MM.1S (cell line): ENCODE measurements around the gene ZNF607.
"Not testable (repeated sequence)": the region's sequence is repeated elsewhere in the genome, so short reads cannot be mapped to it uniquely, and the experiment has no call there.

ENCODE experiments used
- DNase-seq: peaks from one replicate; pipeline ENCODE4 v3.0.0-alpha.2; 2015
- H2AFZ ChIP-seq: fragments of 300-600 bp; sonication (generic); 2 replicates; pipeline ENCODE4 v1.6.0; 2016; ENCODE audit warnings: antibody characterized with exemption, low read length
- H3F3A ChIP-seq: fragments of 300-600 bp; sonication (generic); 2 replicates; pipeline ENCODE4 v1.6.1; 2016; ENCODE audit warnings: mild to moderate bottlenecking, antibody characterized with exemption, low read length, moderate library complexity, mixed read lengths; ENCODE audit not compliant: insufficient read depth
- H3K27ac ChIP-seq: fragments of 300-600 bp; sonication (generic); 2 replicates; pipeline ENCODE4 v1.5.1; 2016; ENCODE audit warnings: mild to moderate bottlenecking, low read length
- H3K27me3 ChIP-seq: fragments of 300-600 bp; sonication (generic); replicated peaks from 2 replicates; pipeline ENCODE4 v1.6.0; 2016; ENCODE audit warnings: low read length; ENCODE audit not compliant: insufficient read depth
- H3K36me3 ChIP-seq: fragments of 300-600 bp; sonication (generic); replicated peaks from 2 replicates; pipeline ENCODE4 v1.6.1; 2016; ENCODE audit warnings: mild to moderate bottlenecking, low read length, mixed read lengths; ENCODE audit not compliant: insufficient read depth
- H3K4me1 ChIP-seq: fragments of 300-600 bp; sonication (generic); 2 replicates; pipeline ENCODE4 v1.6.1; 2016; ENCODE audit warnings: low read length, mixed read lengths
- H3K4me2 ChIP-seq: fragments of 300-600 bp; sonication (generic); 2 replicates; pipeline ENCODE4 v1.6.0; 2016; ENCODE audit warnings: low read depth, low read length
- H3K4me3 ChIP-seq: fragments of 300-600 bp; sonication (generic); 2 replicates; pipeline ENCODE4 v1.5.1; 2016; ENCODE audit warnings: low read length, mixed read lengths
- H3K79me2 ChIP-seq: fragments of 300-600 bp; sonication (generic); 2 replicates; pipeline ENCODE4 v1.6.1; 2016; ENCODE audit warnings: mixed run types, low read length, mixed read lengths
- H3K9ac ChIP-seq: fragments of 300-600 bp; sonication (generic); 2 replicates; pipeline ENCODE4 v1.6.1; 2016; ENCODE audit warnings: low read length, mixed read lengths
- H3K9me2 ChIP-seq: fragments of 300-600 bp; sonication (generic); replicated peaks from 2 replicates; pipeline ENCODE4 v1.6.1; 2016; ENCODE audit warnings: mild to moderate bottlenecking, low read length, mixed read lengths; ENCODE audit not compliant: insufficient read depth
- H3K9me3 ChIP-seq: fragments of 300-600 bp; sonication (generic); replicated peaks from 2 replicates; pipeline ENCODE4 v1.6.1; 2016; ENCODE audit warnings: mild to moderate bottlenecking, low read length, mixed read lengths; ENCODE audit not compliant: insufficient read depth
- H4K20me1 ChIP-seq: fragments of 300-600 bp; sonication (generic); 2 replicates; pipeline ENCODE4 v1.6.1; 2016; ENCODE audit warnings: mild to moderate bottlenecking, low read length, moderate library complexity, mixed read lengths; ENCODE audit not compliant: insufficient read depth
- CTCF ChIP-seq: fragments of 300-600 bp; sonication (generic); IDR thresholded peaks from 2 replicates; pipeline ENCODE4 v1.5.1; 2016; ENCODE audit warnings: antibody characterized with exemption, low read length, mixed read lengths
- EZH2 ChIP-seq: fragments of 300-600 bp; sonication (generic); optimal IDR thresholded peaks from 2 replicates; pipeline ENCODE3; 2017; ENCODE audit warnings: low read depth, mild to moderate bottlenecking, antibody characterized with exemption, low read length, mixed read lengths
- EZH2phosphoT487 ChIP-seq: fragments of 300-600 bp; sonication (generic); IDR thresholded peaks from 2 replicates; pipeline ENCODE4 v1.6.1; 2018; ENCODE audit warnings: antibody characterized with exemption, low read length

ZNF607 gene

GRCh38 chr19:37719111-37719926, at the start of gene ZNF607:
ZNF607 (minus strand) TSS chr19:37719761; CDS start chr19:37711618, 8,143 bp downstream.
- H3K79me2 ChIP-seq = no peaks in the 10 kb centered on the region
- H3K9ac ChIP-seq = peak within 1 kb of the TSS; percentile 77
- no peaks in the 10 kb centered on the region for H3K27me3 ChIP-seq
- no peaks in the 10 kb centered on the region for H3K9me3 ChIP-seq
- no peaks in the 10 kb centered on the region for H3K36me3 ChIP-seq
- peak within 1 kb of the TSS; percentile 98 for H2AFZ ChIP-seq
- peak; percentile 59 for TF ChIP-seq CTCF
- TF ChIP-seq EZH2phosphoT487 = no peak
- TF ChIP-seq EZH2 = no peak
- no peaks in the 10 kb centered on the region for H3K9me2 ChIP-seq
- no peaks in the 10 kb centered on the region for H3F3A ChIP-seq
- no peak within 1 kb of the TSS for H3K27ac ChIP-seq
- no peaks in the 10 kb centered on the region for H3K4me1 ChIP-seq
- peak; percentile 93 for DNase-seq
- peak within 1 kb of the TSS; percentile 86 for H3K4me2 ChIP-seq
- peak within 1 kb of the TSS; percentile 77 for H3K4me3 ChIP-seq
- no peaks in the 10 kb centered on the region for H4K20me1 ChIP-seq

- Histone ChIP-seq H3K27me3 (no peaks in the 10 kb centered on the region), H3K79me2 (no peaks in the 10 kb centered on the region), H3K27ac (no peak overlapping the region), H3K9me2 (no peaks in the 10 kb centered on the region), H3K9ac (no peak overlapping the region), H3K36me3 (no peaks in the 10 kb centered on the region), H3K9me3 (no peaks in the 10 kb centered on the region; the same call in 1 of the 2 replicates), H3K4me3 (no peak overlapping the region), H3K4me1 (no peaks in the 10 kb centered on the region), H3F3A (no peaks in the 10 kb centered on the region), H2AFZ (no peak overlapping the region), H4K20me1 (no peaks in the 10 kb centered on the region), H3K4me2 (no peak overlapping the region)
- no peak for DNase-seq
- TF ChIP-seq CTCF = no peak
- no peak for TF ChIP-seq EZH2
- TF ChIP-seq EZH2phosphoT487 = no peak
Measured at GRCh38 chr19:37763488-37763887, 43.9 kb upstream of the ZNF607 start.

GRCh38 chr19:37757683-37758082, 38.1 kb upstream of the ZNF607 start:
- not testable (repeated sequence) for H3K9me3 ChIP-seq, H2AFZ ChIP-seq, H3K79me2 ChIP-seq, H3K4me2 ChIP-seq, H3K4me3 ChIP-seq, H4K20me1 ChIP-seq, DNase-seq, H3K36me3 ChIP-seq, H3K27me3 ChIP-seq, H3K9ac ChIP-seq, H3K27ac ChIP-seq, H3K4me1 ChIP-seq, H3K9me2 ChIP-seq, H3F3A ChIP-seq

- Histone ChIP-seq H3K27me3 (no peaks in the 10 kb centered on the region), H2AFZ (no peak overlapping the region), H3K9ac (no peak overlapping the region), H3K4me2 (no peak overlapping the region), H3K4me1 (no peaks in the 10 kb centered on the region), H3F3A (no peaks in the 10 kb centered on the region), H3K36me3 (no peaks in the 10 kb centered on the region), H3K9me2 (no peaks in the 10 kb centered on the region), H3K79me2 (no peaks in the 10 kb centered on the region), H3K9me3 (no peaks in the 10 kb centered on the region), H4K20me1 (no peaks in the 10 kb centered on the region), H3K27ac (no peak overlapping the region), H3K4me3 (no peak overlapping the region)
- TF ChIP-seq CTCF (no peak), EZH2 (no peak), EZH2phosphoT487 (no peak)
- DNase-seq = no peak
Measured at GRCh38 chr19:37738371-37738770, 18.8 kb upstream of the ZNF607 start.
